NCI-H345 treated with DMSO at 0.1 percent for 48 hours (cell line): ENCODE data around the gene MAMDC2.
A peak's percentile ranks its signal among the peaks of the same experiment; 100 is the strongest.
"Not testable (repeated sequence)": the region's sequence is repeated elsewhere in the genome, so short reads cannot be mapped to it uniquely, and the experiment has no call there.

Source experiments
- DNase-seq: peaks from one replicate; lab custom pipeline; 2025; ENCODE audit not compliant: unreplicated experiment; lab: John Stamatoyannopoulos, UW

Gene MAMDC2

DNA sequence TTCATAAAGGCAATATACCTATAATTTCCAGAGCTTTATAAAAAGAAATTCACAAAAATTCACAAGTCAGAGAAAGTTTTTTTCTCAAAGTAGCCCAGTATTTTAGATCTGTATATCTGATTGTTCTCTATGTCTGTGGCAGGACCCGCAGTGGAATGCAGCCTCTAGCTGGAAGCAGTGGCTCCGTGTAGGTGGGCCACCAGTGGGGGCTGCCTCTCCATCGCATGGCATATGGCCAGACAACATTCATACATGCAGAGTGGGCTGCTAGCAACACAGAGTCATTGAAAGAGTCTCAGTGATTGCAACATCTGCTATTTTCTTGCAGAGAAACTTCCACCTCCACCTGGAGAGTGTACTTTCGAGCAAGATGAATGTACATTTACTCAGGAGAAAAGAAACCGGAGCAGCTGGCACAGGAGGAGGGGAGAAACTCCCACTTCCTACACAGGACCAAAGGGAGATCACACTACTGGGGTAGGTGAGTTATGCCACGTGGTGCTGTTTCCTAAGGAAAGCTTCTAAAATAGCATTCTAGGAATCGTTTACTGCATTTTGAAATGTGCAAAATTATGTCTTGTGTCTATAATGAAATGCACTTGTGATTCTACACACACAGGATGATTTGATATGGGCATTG, 126.6 kb downstream of the MAMDC2 start:
- no peak for DNase-seq

DNA sequence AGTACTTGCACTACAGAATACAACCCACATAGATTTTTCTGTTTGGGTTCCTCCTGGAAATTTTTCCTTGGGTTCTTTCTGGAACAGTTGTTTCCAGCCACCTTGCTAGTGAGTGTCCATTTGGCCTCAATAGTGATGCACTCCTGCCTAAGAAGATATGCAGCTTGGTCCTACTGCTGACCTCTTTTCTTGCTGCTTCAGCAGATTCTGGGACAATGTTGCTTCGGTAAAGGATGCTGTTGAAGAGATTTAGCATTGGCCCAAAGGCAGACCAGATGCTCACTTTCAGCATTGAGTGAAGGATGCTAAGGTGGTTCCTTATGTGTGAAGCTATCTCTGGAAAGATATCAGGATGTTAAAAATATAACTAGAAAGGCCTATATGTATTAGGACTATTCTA, 128.9 kb downstream of the MAMDC2 start:
- DNase-seq: no peak

- no peak for DNase-seq
These were observed 133.5 kb downstream of the MAMDC2 start for GRCh38 chr9:70177121-70177520.

DNA sequence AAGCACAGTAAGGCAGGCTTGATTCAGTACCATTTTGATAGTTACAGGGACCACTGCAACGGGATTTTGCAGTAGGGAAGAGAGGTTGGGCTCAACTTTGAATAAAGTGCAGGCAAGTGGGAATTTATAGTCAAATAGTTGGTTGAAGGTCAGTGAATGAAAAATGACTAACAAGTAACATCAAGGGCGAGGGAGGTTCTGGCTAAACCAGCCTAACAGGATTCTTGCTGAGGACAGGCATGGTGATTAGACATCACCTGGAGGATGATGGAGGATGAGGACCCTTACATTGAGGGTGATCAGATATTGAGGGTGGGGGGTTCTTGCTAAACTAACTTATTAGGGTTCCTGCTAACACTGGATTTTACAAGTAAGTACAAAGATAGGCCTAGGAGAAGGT, 149.1 kb downstream of the MAMDC2 start:
- DNase-seq: no peak

DNA sequence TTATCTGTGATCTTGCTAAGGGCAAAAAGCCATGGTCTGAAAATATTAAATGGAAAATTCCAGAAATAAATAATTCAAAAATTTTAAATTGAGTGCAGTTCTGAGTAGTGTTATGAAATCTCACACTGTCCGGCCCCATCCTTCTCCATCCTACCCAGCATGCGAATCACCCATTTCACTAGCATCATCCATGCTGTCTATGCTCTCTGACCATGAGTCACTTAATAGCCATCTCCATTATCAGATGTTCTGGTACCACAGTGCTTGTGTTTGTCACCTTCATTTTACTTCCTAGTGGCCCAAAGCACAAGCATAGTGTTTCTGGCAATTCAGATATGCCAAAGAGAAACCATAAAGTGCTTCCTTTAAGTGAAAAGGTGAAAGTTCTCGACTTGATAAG, 151.8 kb downstream of the MAMDC2 start:
- no peak for DNase-seq

- no peak for DNase-seq
These were observed 153.8 kb downstream of the MAMDC2 start for GRCh38 chr9:70197216-70198044.

GRCh38 chr9:70204743-70205142, 161.1 kb downstream of the MAMDC2 start:
- not testable (repeated sequence) for DNase-seq

GRCh38 chr9:70205366-70206020, 161.8 kb downstream of the MAMDC2 start:
- DNase-seq: peak; percentile 31

DNA sequence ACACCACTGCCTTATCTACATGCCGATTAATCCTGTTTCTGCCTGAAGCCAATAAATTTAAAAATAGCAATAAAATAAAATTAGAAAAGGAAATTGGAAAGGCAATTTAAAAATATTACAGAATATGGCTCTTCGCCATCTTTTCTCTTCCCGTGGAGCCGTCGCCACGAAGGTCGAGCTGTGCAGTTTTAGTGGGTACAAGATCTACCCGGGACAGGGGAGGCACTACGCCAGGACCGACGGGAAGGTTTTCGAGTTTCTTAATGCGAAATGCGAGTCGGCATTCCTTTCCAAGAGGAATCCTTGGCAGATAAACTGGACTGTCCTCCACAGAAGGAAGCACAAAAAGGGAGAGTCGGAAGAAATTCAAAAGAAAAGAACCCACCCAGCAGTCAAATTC, 173.4 kb downstream of the MAMDC2 start:
- no peak for DNase-seq

DNA sequence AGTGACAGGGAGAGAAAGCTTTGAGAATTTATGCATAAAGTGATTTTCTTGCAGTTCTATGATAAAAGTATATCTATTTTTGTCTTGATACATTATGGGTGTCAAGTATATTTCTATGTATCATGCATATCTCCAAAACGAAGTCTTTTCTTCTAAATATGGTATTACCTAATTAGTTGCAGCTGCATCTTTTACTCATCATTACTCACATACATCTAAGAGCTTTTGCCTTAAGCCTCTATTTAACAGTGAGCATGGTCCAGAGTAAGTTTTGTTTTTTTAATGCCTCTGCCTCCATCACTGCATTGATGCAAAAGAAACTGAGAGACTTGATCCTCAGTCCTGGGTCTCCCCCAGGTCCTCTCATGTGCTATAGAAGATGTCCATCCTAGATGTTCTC, 175.1 kb downstream of the MAMDC2 start:
- DNase-seq: no peak

DNA sequence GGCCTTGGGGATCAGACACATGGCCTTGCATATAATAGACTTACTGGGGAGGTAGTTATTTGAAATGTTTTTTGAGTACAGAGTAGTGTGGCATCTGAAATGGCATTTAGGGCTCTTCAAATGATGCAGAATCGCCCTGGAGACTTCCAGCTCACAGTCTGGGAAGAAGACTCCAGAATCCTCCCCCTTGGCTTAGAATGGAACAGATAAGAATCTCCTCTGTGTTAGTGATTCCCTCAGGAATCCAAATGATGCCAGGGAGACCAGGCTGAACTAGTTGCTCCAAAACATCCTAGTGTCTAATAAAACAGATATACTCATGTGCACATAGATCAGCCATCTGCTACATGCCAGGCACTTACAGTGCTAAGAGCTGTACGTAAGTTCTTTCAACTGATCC, 176.6 kb downstream of the MAMDC2 start:
- no peak for DNase-seq

- no peak for DNase-seq
These were observed 178.7 kb downstream of the MAMDC2 start for GRCh38 chr9:70222354-70222753.

DNA sequence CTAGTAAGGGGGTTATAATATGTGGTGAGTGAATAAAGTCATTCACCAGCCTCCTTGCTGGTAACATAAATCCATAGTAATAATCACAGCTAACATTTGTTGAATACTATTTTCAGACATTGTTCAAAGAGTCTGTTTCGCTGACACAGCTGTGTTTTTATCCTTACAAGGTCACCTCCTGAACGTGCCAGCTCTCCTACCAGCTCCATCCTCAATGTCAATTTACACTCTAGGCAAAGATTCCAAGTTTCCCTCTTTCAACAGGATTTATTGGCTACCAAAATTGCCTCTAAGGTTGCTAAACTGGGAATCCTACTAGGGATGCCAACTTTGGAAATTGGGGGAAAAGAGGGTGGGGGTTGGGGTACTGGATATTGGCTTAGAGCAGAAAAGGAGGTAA, 184.5 kb downstream of the MAMDC2 start:
- DNase-seq: no peak

DNA sequence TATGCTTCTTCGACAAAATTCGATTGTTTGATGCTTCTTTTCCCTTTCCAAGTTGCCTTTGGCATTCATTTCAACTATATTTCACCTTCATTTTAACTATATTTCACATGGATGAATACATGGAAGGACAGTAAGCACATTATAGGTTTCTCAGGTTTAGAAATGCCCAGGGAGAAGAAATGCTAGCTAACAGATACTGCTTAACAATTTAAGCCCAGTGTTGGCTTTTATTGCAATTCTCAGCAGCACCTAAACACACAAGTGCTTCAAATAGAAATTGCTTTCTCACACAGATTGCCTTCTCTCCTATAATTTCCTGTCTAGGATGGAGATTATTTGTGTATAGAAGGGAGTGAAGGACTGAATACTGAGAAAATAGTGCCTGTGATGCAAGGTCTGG, 185.0 kb downstream of the MAMDC2 start:
- no peak for DNase-seq

DNA sequence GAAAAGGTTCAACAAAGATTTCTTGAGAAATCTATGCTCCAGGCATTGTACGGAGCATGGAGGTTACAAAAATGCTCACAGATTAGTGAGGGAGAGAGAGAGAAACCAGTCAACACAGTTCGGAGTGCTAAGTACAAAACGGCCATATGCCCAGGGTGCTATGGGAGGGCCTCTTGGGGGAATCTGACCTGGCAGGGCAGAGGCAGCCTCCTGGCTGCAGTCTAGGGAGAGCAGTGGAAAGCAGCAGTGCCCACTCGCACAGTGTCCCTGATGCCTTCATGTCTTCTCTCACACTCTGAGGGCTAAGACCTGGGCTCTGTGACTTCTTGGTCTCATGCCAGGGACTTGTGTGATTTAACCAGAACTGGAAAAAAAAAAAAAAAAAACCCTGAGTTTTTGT, 185.4 kb downstream of the MAMDC2 start:
- DNase-seq: no peak

- DNase-seq: peak; percentile 2
These were observed 185.9 kb downstream of the MAMDC2 start for GRCh38 chr9:70229579-70229978.

- no peak for DNase-seq
These were observed 188.8 kb downstream of the MAMDC2 start for GRCh38 chr9:70232476-70232875.

DNA sequence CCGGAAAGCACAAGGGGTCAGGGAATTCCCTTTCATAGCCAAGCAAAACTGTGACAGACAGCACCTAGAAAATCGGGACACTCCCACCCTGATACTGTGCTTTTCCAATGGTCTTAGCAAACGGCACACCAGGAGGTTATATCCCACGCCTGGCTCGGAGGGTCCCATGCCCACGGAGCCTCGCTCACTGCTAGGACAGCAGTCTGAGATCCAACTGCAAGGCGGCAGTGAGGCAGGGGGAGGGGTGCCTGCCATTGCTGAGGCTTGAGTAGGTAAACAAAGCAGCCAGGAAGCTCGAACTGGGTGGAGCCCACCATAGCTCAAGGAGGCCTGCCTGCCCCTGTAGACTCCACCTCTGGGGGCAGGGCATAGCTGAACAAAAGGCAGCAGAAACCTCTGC, 190.6 kb downstream of the MAMDC2 start:
- not testable (repeated sequence) for DNase-seq

- not testable (repeated sequence) for DNase-seq
These were observed 202.3 kb downstream of the MAMDC2 start for GRCh38 chr9:70245952-70246351.

GRCh38 chr9:70250221-70250620, 206.6 kb downstream of the MAMDC2 start:
- no peak for DNase-seq

DNA sequence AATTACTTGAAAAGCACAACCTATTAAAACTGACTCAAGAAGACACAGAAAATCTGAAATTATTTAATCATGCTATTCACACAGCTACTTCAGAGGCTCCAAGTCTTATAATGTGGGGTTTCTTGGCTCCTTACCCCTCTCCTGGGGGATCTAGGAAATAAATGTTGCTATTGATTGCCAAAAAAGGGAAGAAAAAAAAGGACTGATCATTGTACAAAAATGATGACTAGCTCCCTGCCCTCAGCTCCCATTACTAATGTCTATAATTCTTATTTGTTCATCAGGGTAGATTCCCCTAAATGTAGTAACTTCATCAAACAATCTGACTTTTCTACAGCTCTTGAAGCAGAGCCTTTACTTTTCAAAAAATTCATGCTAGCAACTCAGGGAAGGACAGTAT, 211.8 kb downstream of the MAMDC2 start:
- DNase-seq: no peak

DNA sequence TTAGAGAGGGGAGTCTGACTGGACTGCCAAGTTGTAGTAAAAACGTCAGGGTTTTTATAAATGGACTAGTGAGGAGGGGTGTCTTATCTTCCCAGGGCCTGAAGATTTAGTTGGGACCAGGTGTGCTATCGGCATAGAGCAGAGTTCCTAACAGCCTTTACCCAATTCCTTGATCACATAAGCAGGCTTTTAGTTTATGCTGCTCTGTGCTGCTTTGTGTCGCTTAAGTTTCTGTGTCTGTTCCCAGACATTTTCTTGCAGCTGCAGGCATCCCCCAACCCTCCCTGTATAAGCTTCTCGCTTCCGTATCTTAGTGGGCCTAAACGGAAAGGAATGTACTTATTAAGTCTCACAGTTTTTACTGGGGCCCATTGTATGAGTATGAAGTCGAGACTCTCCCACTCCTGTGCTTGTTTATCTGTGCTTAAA, 212.5 kb downstream of the MAMDC2 start:
- no peak for DNase-seq
